ENCODE results near the gene SLC22A15.

DNA sequence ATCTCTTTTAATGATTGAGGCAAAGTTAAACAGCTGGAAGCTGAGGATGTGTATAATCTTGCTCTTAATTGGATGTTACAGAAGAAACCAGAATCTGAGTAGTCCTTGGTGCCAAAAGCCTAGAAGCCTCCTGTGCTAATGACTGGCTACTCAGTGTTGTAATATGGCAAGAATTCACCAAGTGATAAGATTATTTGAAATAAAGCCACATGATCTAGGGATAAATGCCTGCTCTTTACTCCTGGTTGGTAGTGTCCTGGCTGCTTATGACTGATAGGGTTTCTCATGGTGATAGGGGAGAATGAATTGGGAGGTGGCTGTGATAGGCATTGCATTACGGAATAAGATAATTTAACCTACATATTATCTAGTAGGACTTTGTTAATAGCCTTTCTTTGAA lies 121.3 kb downstream of the SLC22A15 start:
- TF ChIP-seq, protein P1, sequence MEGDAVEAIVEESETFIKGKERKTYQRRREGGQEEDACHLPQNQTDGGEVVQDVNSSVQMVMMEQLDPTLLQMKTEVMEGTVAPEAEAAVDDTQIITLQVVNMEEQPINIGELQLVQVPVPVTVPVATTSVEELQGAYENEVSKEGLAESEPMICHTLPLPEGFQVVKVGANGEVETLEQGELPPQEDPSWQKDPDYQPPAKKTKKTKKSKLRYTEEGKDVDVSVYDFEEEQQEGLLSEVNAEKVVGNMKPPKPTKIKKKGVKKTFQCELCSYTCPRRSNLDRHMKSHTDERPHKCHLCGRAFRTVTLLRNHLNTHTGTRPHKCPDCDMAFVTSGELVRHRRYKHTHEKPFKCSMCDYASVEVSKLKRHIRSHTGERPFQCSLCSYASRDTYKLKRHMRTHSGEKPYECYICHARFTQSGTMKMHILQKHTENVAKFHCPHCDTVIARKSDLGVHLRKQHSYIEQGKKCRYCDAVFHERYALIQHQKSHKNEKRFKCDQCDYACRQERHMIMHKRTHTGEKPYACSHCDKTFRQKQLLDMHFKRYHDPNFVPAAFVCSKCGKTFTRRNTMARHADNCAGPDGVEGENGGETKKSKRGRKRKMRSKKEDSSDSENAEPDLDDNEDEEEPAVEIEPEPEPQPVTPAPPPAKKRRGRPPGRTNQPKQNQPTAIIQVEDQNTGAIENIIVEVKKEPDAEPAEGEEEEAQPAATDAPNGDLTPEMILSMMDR (tag by site-specific recombination; IDR thresholded peaks at IDR 0.05) = no peak
- TF ChIP-seq ZNF266 (tag by site-specific recombination; IDR thresholded peaks at IDR 0.05; ENCODE audit: low read depth) = no peak
- no peak for TF ChIP-seq ZNF558 (tag by site-specific recombination; IDR thresholded peaks at IDR 0.05)
